IMR-90 (cell line): ENCODE measurements around the gene FMNL3.

ENCODE experiments used
- BHLHE40 ChIP-seq: fragments of 150-350 bp; IDR thresholded peaks from 2 replicates; pipeline ENCODE4 v1.6.1; 2016; ENCODE audit warnings: mild to moderate bottlenecking, low read depth, low read length
- CEBPB ChIP-seq: IDR thresholded peaks from 2 replicates; pipeline ENCODE4 v1.6.1; 2012; ENCODE audit warnings: low read depth, low read length, improper control_type of control experiment
- CHD1 ChIP-seq: IDR thresholded peaks from 2 replicates; pipeline ENCODE4 v1.6.1; 2012; ENCODE audit warnings: low read depth, low read length, improper control_type of control experiment
- MAZ ChIP-seq: IDR thresholded peaks from 2 replicates; pipeline ENCODE4 v1.6.1; 2012; ENCODE audit warnings: low read depth, mild to moderate bottlenecking, low read length, improper control_type of control experiment, moderate library complexity, borderline replicate concordance
- MXI1 ChIP-seq: IDR thresholded peaks from 2 replicates; pipeline ENCODE4 v1.6.1; 2012; ENCODE audit warnings: low read depth, mild to moderate bottlenecking, low read length, moderate library complexity, borderline replicate concordance
- POLR2A ChIP-seq: IDR thresholded peaks from 2 replicates; pipeline ENCODE4 v1.6.1; 2012; ENCODE audit warnings: mild to moderate bottlenecking, low read depth, low read length
- RAD21 ChIP-seq: IDR thresholded peaks from 2 replicates; pipeline ENCODE4 v1.6.1; 2012; ENCODE audit warnings: low read length, improper control_type of control experiment
- RCOR1 ChIP-seq: IDR thresholded peaks from 2 replicates; pipeline ENCODE4 v1.6.1; 2012; ENCODE audit warnings: mild to moderate bottlenecking, low read length, improper control_type of control experiment; ENCODE audit not compliant: insufficient replicate concordance
- RFX5 ChIP-seq: IDR thresholded peaks from 2 replicates; pipeline ENCODE4 v1.8.0; 2012; ENCODE audit warnings: low read depth, mild to moderate bottlenecking, low read length, moderate library complexity
- TF ChIP-seq, protein P1 (sequence below): conservative IDR thresholded peaks from 2 replicates; pipeline ENCODE4 v1.5.1; 2012; ENCODE audit warnings: mild to moderate bottlenecking, low read depth, low read length, improper control_type of control experiment
- TF ChIP-seq, protein P2 (sequence below): fragments of 150-350 bp; IDR thresholded peaks from 2 replicates; pipeline ENCODE4 v1.6.1; 2017; ENCODE audit warnings: mild to moderate bottlenecking, antibody characterized with exemption, low read length, low read depth

DNA sequence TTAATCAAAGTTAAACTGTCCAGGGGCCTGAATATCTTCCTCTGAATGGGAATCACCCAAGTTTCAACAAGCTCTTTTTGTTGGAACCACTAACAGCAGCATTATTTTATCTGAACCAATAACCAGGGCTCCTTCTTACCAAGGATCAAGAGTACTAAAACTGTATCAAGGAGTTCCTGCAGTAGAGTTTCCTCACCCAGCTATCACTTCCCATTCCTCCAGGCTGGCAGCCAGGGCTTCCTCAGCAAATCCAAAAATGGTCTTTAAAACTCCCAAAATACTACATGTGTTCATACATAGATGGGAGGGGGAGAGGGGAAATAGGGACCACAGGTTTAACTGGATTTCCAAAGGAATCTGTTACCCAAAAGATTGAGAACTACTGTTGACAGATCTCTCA is 10.5 kb downstream of the FMNL3 start:
- TF ChIP-seq, protein P1, sequence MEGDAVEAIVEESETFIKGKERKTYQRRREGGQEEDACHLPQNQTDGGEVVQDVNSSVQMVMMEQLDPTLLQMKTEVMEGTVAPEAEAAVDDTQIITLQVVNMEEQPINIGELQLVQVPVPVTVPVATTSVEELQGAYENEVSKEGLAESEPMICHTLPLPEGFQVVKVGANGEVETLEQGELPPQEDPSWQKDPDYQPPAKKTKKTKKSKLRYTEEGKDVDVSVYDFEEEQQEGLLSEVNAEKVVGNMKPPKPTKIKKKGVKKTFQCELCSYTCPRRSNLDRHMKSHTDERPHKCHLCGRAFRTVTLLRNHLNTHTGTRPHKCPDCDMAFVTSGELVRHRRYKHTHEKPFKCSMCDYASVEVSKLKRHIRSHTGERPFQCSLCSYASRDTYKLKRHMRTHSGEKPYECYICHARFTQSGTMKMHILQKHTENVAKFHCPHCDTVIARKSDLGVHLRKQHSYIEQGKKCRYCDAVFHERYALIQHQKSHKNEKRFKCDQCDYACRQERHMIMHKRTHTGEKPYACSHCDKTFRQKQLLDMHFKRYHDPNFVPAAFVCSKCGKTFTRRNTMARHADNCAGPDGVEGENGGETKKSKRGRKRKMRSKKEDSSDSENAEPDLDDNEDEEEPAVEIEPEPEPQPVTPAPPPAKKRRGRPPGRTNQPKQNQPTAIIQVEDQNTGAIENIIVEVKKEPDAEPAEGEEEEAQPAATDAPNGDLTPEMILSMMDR = no peak
- no peak for TF ChIP-seq POLR2A
- no peak for TF ChIP-seq RAD21
- TF ChIP-seq, protein P2, sequence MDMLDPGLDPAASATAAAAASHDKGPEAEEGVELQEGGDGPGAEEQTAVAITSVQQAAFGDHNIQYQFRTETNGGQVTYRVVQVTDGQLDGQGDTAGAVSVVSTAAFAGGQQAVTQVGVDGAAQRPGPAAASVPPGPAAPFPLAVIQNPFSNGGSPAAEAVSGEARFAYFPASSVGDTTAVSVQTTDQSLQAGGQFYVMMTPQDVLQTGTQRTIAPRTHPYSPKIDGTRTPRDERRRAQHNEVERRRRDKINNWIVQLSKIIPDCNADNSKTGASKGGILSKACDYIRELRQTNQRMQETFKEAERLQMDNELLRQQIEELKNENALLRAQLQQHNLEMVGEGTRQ = no peak
- TF ChIP-seq RCOR1 = no peak
- no peak for TF ChIP-seq RFX5
- no peak for TF ChIP-seq MXI1
- no peak for TF ChIP-seq MAZ
- no peak for TF ChIP-seq CHD1
- no peak for TF ChIP-seq CEBPB
- TF ChIP-seq BHLHE40 = no peak
